Endodermal cell (in vitro differentiated cells): ENCODE data around the gene CCT3. TPM values are rescaled to one million over a fixed set of nuclear protein-coding genes. Genes with fewer than 3 reads are reported as not detected.

Experiments
- DNase-seq: peaks from one replicate; pipeline ENCODE4 v3.0.0-alpha.2; 2017
- H3K27ac ChIP-seq: 2 replicates; pipeline ENCODE4 v1.5.1; 2013; ENCODE audit warnings: mild to moderate bottlenecking, low read depth, low read length, moderate library complexity
- H3K27me3 ChIP-seq: 2 replicates; pipeline ENCODE4 v1.6.1; 2013; ENCODE audit warnings: mild to moderate bottlenecking, low read length, moderate library complexity; ENCODE audit not compliant: insufficient read depth, control insufficient read depth, poor library complexity, severe bottlenecking
- H3K36me3 ChIP-seq: 2 replicates; pipeline ENCODE4 v1.7.0; 2013; ENCODE audit warnings: mild to moderate bottlenecking, low read length, moderate library complexity; ENCODE audit not compliant: control insufficient read depth, insufficient read depth
- H3K4me1 ChIP-seq: one replicate; pipeline ENCODE4 v1.7.0; 2013; ENCODE audit warnings: low read length; ENCODE audit not compliant: control insufficient read depth, insufficient read depth
- H3K4me3 ChIP-seq: 2 replicates; pipeline ENCODE4 v1.5.1; 2013; ENCODE audit warnings: mild to moderate bottlenecking, low read length, moderate library complexity
- H3K9ac ChIP-seq: 2 replicates; pipeline ENCODE4 v1.6.1; 2013; ENCODE audit warnings: mild to moderate bottlenecking, low read length, moderate library complexity; ENCODE audit not compliant: poor library complexity, severe bottlenecking; ENCODE audit errors: extremely low read depth
- H3K9me3 ChIP-seq: 2 replicates; pipeline ENCODE4 v1.6.1; 2013; ENCODE audit warnings: mild to moderate bottlenecking, low read length, moderate library complexity; ENCODE audit not compliant: control insufficient read depth
- H3K27ac Mint-ChIP-seq: 2 replicates; pipeline ENCODE4 v1.8.0; 2020; ENCODE audit warnings: mixed read lengths
- H3K27me3 Mint-ChIP-seq: 2 replicates; pipeline ENCODE4 v1.8.0; 2021; ENCODE audit warnings: mild to moderate bottlenecking, mixed read lengths; ENCODE audit not compliant: insufficient read depth
- H3K36me3 Mint-ChIP-seq: 2 replicates; pipeline ENCODE4 v1.8.0; 2020; ENCODE audit warnings: low read depth, mixed read lengths
- H3K4me1 Mint-ChIP-seq: 2 replicates; pipeline ENCODE4 v1.8.0; 2020; ENCODE audit warnings: mixed read lengths
- H3K4me3 Mint-ChIP-seq: 2 replicates; pipeline ENCODE4 v1.8.0; 2020; ENCODE audit warnings: mild to moderate bottlenecking, moderate library complexity, mixed read lengths
- H3K9me3 Mint-ChIP-seq: 2 replicates; pipeline ENCODE4 v1.8.0; 2020; ENCODE audit warnings: mild to moderate bottlenecking, mixed read lengths
- WGBS, 2 experiments: methylation state at CpG; one replicate each; pipeline versions ENCODE4 v1.1.5 to v1.1.7; 2013; ENCODE audit warnings: missing lambda C conversion rate in 2 of 2, mixed read lengths in 1 of 2; ENCODE audit not compliant: insufficient coverage in 1 of 2, insufficient read length in 1 of 2; 5-methylcytosine and 5-hydroxymethylcytosine counted together
- total RNA-seq, 2 donors: library from RNA; stranded (reverse); fragmentation: NEBNext Ultra II Directional in 1 of 2; extraction: Animal tissue kit (Norgen Biotek cat#: 25700) in 1 of 2; gene quantifications; 2 replicates in 1 of 2; 3 replicates in 1 of 2; pipeline ENCODE4 v1.2.1, GENCODE V29; 2021
- TF ChIP-seq, protein P1 (sequence below): fragments of 200-600 bp; sonication (generic); conservative IDR thresholded peaks from 2 replicates; pipeline ENCODE4 v1.5.0; 2021; ENCODE audit warnings: antibody characterized with exemption, mild to moderate bottlenecking

CCT3 gene
- total RNA-seq, 2 donors from 2014 or later, result 323 to 351 TPM

DNA sequence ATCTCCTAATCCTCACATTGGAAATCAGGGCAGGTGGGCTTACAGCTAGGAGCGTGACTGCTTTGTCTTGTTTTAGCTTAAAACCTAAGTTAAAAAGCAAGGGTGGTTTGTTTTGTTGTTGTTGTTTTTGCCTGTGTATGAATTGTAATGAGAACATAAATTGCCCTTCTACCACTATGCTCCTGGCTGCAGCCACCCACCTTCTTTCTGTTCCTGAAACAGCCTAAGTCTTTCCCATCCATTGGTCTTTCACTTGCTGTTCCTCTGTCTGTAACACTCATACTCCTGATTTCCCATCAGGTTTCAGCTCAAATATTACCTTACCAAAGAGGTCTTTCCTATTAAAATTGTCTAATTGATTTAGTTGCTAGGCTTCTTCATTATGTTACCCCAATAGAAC is 54.6 kb downstream of the CCT3 start:
- peak overlapping the region; percentile 82 for H3K9ac ChIP-seq
- peaks cover 6% of the 10 kb centered on the region for H3K4me1 ChIP-seq
- H3K27me3 Mint-ChIP-seq, result no peaks in the 10 kb centered on the region
- H3K36me3 Mint-ChIP-seq, result peaks cover 4% of the 10 kb centered on the region
- peak overlapping the region; percentile 95 for H3K4me3 Mint-ChIP-seq
- H3K27me3 ChIP-seq, result no peaks in the 10 kb centered on the region
- H3K4me3 ChIP-seq, result peak overlapping the region; percentile 90
- TF ChIP-seq, protein P1, sequence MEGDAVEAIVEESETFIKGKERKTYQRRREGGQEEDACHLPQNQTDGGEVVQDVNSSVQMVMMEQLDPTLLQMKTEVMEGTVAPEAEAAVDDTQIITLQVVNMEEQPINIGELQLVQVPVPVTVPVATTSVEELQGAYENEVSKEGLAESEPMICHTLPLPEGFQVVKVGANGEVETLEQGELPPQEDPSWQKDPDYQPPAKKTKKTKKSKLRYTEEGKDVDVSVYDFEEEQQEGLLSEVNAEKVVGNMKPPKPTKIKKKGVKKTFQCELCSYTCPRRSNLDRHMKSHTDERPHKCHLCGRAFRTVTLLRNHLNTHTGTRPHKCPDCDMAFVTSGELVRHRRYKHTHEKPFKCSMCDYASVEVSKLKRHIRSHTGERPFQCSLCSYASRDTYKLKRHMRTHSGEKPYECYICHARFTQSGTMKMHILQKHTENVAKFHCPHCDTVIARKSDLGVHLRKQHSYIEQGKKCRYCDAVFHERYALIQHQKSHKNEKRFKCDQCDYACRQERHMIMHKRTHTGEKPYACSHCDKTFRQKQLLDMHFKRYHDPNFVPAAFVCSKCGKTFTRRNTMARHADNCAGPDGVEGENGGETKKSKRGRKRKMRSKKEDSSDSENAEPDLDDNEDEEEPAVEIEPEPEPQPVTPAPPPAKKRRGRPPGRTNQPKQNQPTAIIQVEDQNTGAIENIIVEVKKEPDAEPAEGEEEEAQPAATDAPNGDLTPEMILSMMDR, result no peak
- no peak for DNase-seq
- H3K9me3 ChIP-seq, result no peaks in the 10 kb centered on the region
- no peak overlapping the region for H3K27ac ChIP-seq
- H3K36me3 ChIP-seq, result peaks cover 20% of the 10 kb centered on the region
- peaks cover 14% of the 10 kb centered on the region for H3K4me1 Mint-ChIP-seq
- H3K27ac Mint-ChIP-seq, result peak overlapping the region; percentile 89
- no peaks in the 10 kb centered on the region for H3K9me3 Mint-ChIP-seq
- 100% methylated on average over 1 of the region's 1 CpG; no CpG with 5 or more reads in 1 of the 2 experiments for WGBS, 2 experiments

- Histone ChIP-seq H3K27me3 (no peaks in the 10 kb centered on the region), H3K4me3 (peak within 1 kb of the TSS; percentile 90), H3K9me3 (no peaks in the 10 kb centered on the region), H3K36me3 (peaks cover 29% of the 10 kb centered on the region), H3K27ac (peak within 1 kb of the TSS; percentile 88), H3K4me1 (peaks cover 6% of the 10 kb centered on the region), H3K9ac (peak within 1 kb of the TSS; percentile 82)
- no peaks in the 10 kb centered on the region for H3K9me3 Mint-ChIP-seq
- peaks cover 14% of the 10 kb centered on the region for H3K4me1 Mint-ChIP-seq
- peak within 1 kb of the TSS; percentile 89 for H3K27ac Mint-ChIP-seq
- 0% methylated on average over 13 to 50 of the region's 50 CpGs for WGBS, 2 experiments
- TF ChIP-seq, protein P1, result no peak
- H3K27me3 Mint-ChIP-seq, result no peaks in the 10 kb centered on the region
- peak; percentile 98 for DNase-seq
- H3K36me3 Mint-ChIP-seq, result peaks cover 13% of the 10 kb centered on the region
- peak within 1 kb of the TSS; percentile 95 for H3K4me3 Mint-ChIP-seq
Observed at GRCh38 chr1:156282479-156283222, 55.4 kb downstream of the CCT3 start, which contains the start of gene SMG5. TSS of gene SMG5 (minus strand) at chr1:156282825. CDS start at chr1:156282680, 145 bp downstream.

- Histone ChIP-seq H3K36me3 (peaks cover 36% of the 10 kb centered on the region), H3K27ac (no peak overlapping the region), H3K4me1 (peaks cover 6% of the 10 kb centered on the region), H3K4me3 (peak overlapping the region; percentile 90), H3K9me3 (no peaks in the 10 kb centered on the region), H3K9ac (peak overlapping the region; percentile 82), H3K27me3 (no peaks in the 10 kb centered on the region)
- 6 to 12% methylated on average over 11 to 22 of the region's 22 CpGs for WGBS, 2 experiments
- no peaks in the 10 kb centered on the region for H3K27me3 Mint-ChIP-seq
- no peak for DNase-seq
- H3K27ac Mint-ChIP-seq, result peak overlapping the region; percentile 89
- TF ChIP-seq, protein P1, result no peak
- H3K4me1 Mint-ChIP-seq, result peaks cover 14% of the 10 kb centered on the region
- H3K4me3 Mint-ChIP-seq, result peak overlapping the region; percentile 95
- H3K9me3 Mint-ChIP-seq, result no peaks in the 10 kb centered on the region
- H3K36me3 Mint-ChIP-seq, result peaks cover 19% of the 10 kb centered on the region
Observed at GRCh38 chr1:156281693-156282478, 56.2 kb downstream of the CCT3 start.
